ENCODE data around the gene SUCLA2. TPM values are rescaled to one million over a fixed set of nuclear protein-coding genes. Genes with fewer than 3 reads are reported as not detected.
"Not testable (repeated sequence)": the region's sequence is repeated elsewhere in the genome, so short reads cannot be mapped to it uniquely, and the experiment has no call there.

The SUCLA2 gene
- 32.9 and 45.2 TPM in 2 replicates for total RNA-seq (2014; rRNA removed; shearing (Covaris generic))

- peak; percentile 72 for DNase-seq (ENCODE audit: low spot score)
Observed at GRCh38 chr13:48001114-48001881, at the start of gene SUCLA2. SUCLA2 (minus strand) TSS chr13:48001273; CDS start chr13:48001269, 4 bp downstream.

GRCh38 chr13:48050550-48050949 lies 49.5 kb upstream of the SUCLA2 start:
- DNase-seq (ENCODE audit: low spot score) = no peak

GRCh38 chr13:48043789-48044503 lies 42.9 kb upstream of the SUCLA2 start:
- DNase-seq (ENCODE audit: low spot score) = no peak

- no peak for DNase-seq (ENCODE audit: low spot score)
Observed at GRCh38 chr13:48042894-48043293, 41.8 kb upstream of the SUCLA2 start.

- DNase-seq (ENCODE audit: low spot score) = no peak
Observed at GRCh38 chr13:48040896-48041295, 39.8 kb upstream of the SUCLA2 start.

GRCh38 chr13:48040049-48040448 lies 39.0 kb upstream of the SUCLA2 start:
- DNase-seq (ENCODE audit: low spot score) = no peak

GRCh38 chr13:48038761-48039160 lies 37.7 kb upstream of the SUCLA2 start:
- DNase-seq (ENCODE audit: low spot score) = no peak

- peak; percentile 93 for DNase-seq (ENCODE audit: low spot score)
Observed at GRCh38 chr13:48037346-48038173, 36.5 kb upstream of the SUCLA2 start, which contains the start of gene NUDT15. NUDT15 (plus strand) TSS chr13:48037726; CDS start chr13:48037747, 21 bp downstream.

GRCh38 chr13:48029859-48030258 lies 28.8 kb upstream of the SUCLA2 start:
- DNase-seq (ENCODE audit: low spot score) = no peak

GRCh38 chr13:48028066-48028465 lies 27.0 kb upstream of the SUCLA2 start:
- no peak for DNase-seq (ENCODE audit: low spot score)

- no peak for DNase-seq (ENCODE audit: low spot score)
Observed at GRCh38 chr13:48019796-48020195, 18.7 kb upstream of the SUCLA2 start.

GRCh38 chr13:48018637-48019036 lies 17.6 kb upstream of the SUCLA2 start:
- no peak for DNase-seq (ENCODE audit: low spot score)

GRCh38 chr13:48014359-48014758 lies 13.3 kb upstream of the SUCLA2 start:
- no peak for DNase-seq (ENCODE audit: low spot score)

- no peak for DNase-seq (ENCODE audit: low spot score)
Observed at GRCh38 chr13:48012668-48013067, 11.6 kb upstream of the SUCLA2 start.

GRCh38 chr13:48010698-48011097 lies 9.6 kb upstream of the SUCLA2 start:
- DNase-seq (ENCODE audit: low spot score) = no peak

- peak; percentile 61 for DNase-seq (ENCODE audit: low spot score)
Observed at GRCh38 chr13:48009284-48009683, 8.2 kb upstream of the SUCLA2 start.

- no peak for DNase-seq (ENCODE audit: low spot score)
Observed at GRCh38 chr13:48006396-48006795, 5.3 kb upstream of the SUCLA2 start.

GRCh38 chr13:48004201-48004600 lies 3.1 kb upstream of the SUCLA2 start:
- DNase-seq (ENCODE audit: low spot score) = no peak

- not testable (repeated sequence) for DNase-seq (ENCODE audit: low spot score)
Observed at GRCh38 chr13:48001999-48002398, 926 bp upstream of the SUCLA2 start.

- no peak for DNase-seq (ENCODE audit: low spot score)
Observed at GRCh38 chr13:48000559-48001113, 437 bp downstream of the SUCLA2 start.

- DNase-seq (ENCODE audit: low spot score) = no peak
Observed at GRCh38 chr13:47999973-48000372, 1.1 kb downstream of the SUCLA2 start.

GRCh38 chr13:47997384-47997783 lies 3.7 kb downstream of the SUCLA2 start:
- no peak for DNase-seq (ENCODE audit: low spot score)

Data from H4 (cell line).